Stimulated activated CD8-positive, alpha-beta memory T cell treated with anti-CD3 and anti-CD28 coated beads, Interleukin-15, amount 100 ng/mL, for 24 hours (primary cell): Measurements from ENCODE around the gene KIF23.

Source experiments
- DNase-seq: peaks from one replicate; pipeline ENCODE4 v3.0.0-alpha.2; 2020; ENCODE audit warnings: low read depth

Gene KIF23

GRCh38 chr15:69466733-69467132 lies 52.6 kb downstream of the KIF23 start:
- no peak for DNase-seq

GRCh38 chr15:69467636-69468035 lies 53.5 kb downstream of the KIF23 start:
- DNase-seq, result no peak

- peak; percentile 42 for DNase-seq
Measured at GRCh38 chr15:69468241-69469121, 54.3 kb downstream of the KIF23 start.

- no peak for DNase-seq
Measured at GRCh38 chr15:69469467-69470201, 55.5 kb downstream of the KIF23 start.

- DNase-seq, result no peak
Measured at GRCh38 chr15:69472046-69472445, 57.9 kb downstream of the KIF23 start.

- no peak for DNase-seq
Measured at GRCh38 chr15:69472562-69472961, 58.4 kb downstream of the KIF23 start.

GRCh38 chr15:69474291-69474690 lies 60.1 kb downstream of the KIF23 start:
- DNase-seq, result no peak

- DNase-seq, result no peak
Measured at GRCh38 chr15:69474846-69475455, 60.8 kb downstream of the KIF23 start.

- peak; percentile 56 for DNase-seq
Measured at GRCh38 chr15:69475769-69476358, 61.7 kb downstream of the KIF23 start.

- DNase-seq, result no peak
Measured at GRCh38 chr15:69476704-69477473, 62.7 kb downstream of the KIF23 start.

GRCh38 chr15:69478259-69478781 lies 64.2 kb downstream of the KIF23 start:
- DNase-seq, result no peak

GRCh38 chr15:69479081-69479480 lies 64.9 kb downstream of the KIF23 start:
- no peak for DNase-seq

GRCh38 chr15:69479971-69480370 lies 65.8 kb downstream of the KIF23 start:
- no peak for DNase-seq

- DNase-seq, result no peak
Measured at GRCh38 chr15:69480932-69481331, 66.8 kb downstream of the KIF23 start.

GRCh38 chr15:69482686-69483256 lies 68.6 kb downstream of the KIF23 start:
- no peak for DNase-seq

GRCh38 chr15:69484837-69485236 lies 70.7 kb downstream of the KIF23 start:
- no peak for DNase-seq

- DNase-seq, result no peak
Measured at GRCh38 chr15:69486481-69487110, 72.4 kb downstream of the KIF23 start.

- no peak for DNase-seq
Measured at GRCh38 chr15:69489073-69489571, 75.0 kb downstream of the KIF23 start.

GRCh38 chr15:69490356-69491037 lies 76.3 kb downstream of the KIF23 start:
- no peak for DNase-seq

- DNase-seq, result no peak
Measured at GRCh38 chr15:69491038-69491505, 76.9 kb downstream of the KIF23 start.
